Loucy (cell line): Measurements from ENCODE around the gene LRRD1.
"Not testable (repeated sequence)": the region's sequence is repeated elsewhere in the genome, so short reads cannot be mapped to it uniquely, and the experiment has no call there.

ENCODE experiments used
- H2AFZ ChIP-seq: fragments of 200-600 bp; sonication (generic); 2 replicates; pipeline ENCODE4 v1.6.0; 2016; ENCODE audit warnings: antibody characterized with exemption, mild to moderate bottlenecking, low read length, moderate library complexity
- H3F3A ChIP-seq: fragments of 200-600 bp; 2 replicates; pipeline ENCODE4 v1.6.0; 2016; ENCODE audit warnings: antibody characterized with exemption, low read depth, mild to moderate bottlenecking
- H3K27me3 ChIP-seq: fragments of 200-600 bp; sonication (generic); 2 replicates; pipeline ENCODE4 v1.6.1; 2014; ENCODE audit warnings: low read length, mild to moderate bottlenecking; ENCODE audit not compliant: insufficient read depth, poor library complexity, severe bottlenecking
- H3K36me3 ChIP-seq: fragments of 200-600 bp; sonication (generic); 2 replicates; pipeline ENCODE4 v1.6.1; 2016; ENCODE audit warnings: low read length; ENCODE audit not compliant: insufficient read depth
- H3K4me1 ChIP-seq: fragments of 200-600 bp; sonication (generic); 2 replicates; pipeline ENCODE4 v1.5.1; 2014; ENCODE audit warnings: low read length, mild to moderate bottlenecking; ENCODE audit not compliant: insufficient read depth, poor library complexity, severe bottlenecking
- H3K4me2 ChIP-seq: fragments of 200-600 bp; sonication (generic); 2 replicates; pipeline ENCODE4 v1.6.0; 2014; ENCODE audit warnings: antibody characterized with exemption, low read length, low read depth, mild to moderate bottlenecking; ENCODE audit not compliant: poor library complexity, severe bottlenecking
- H3K4me3 ChIP-seq: fragments of 200-600 bp; sonication (generic); 2 replicates; pipeline ENCODE4 v1.5.1; 2014; ENCODE audit warnings: low read length, mild to moderate bottlenecking, mixed read lengths; ENCODE audit not compliant: poor library complexity, severe bottlenecking
- H3K79me2 ChIP-seq: fragments of 200-600 bp; sonication (generic); 2 replicates; pipeline ENCODE4 v1.6.1; 2014; ENCODE audit warnings: low read length; ENCODE audit not compliant: insufficient read depth
- H3K9ac ChIP-seq: fragments of 200-600 bp; sonication (generic); 2 replicates; pipeline ENCODE4 v1.6.0; 2014; ENCODE audit warnings: mild to moderate bottlenecking, low read depth, low read length, moderate library complexity; ENCODE audit not compliant: poor library complexity, severe bottlenecking
- H3K9me2 ChIP-seq: fragments of 200-600 bp; sonication (generic); replicated peaks from 2 replicates; pipeline ENCODE4 v1.6.1; 2016; ENCODE audit warnings: low read depth, low read length, mixed read lengths
- H3K9me3 ChIP-seq: fragments of 200-600 bp; sonication (generic); 2 replicates; pipeline ENCODE4 v1.6.1; 2014; ENCODE audit warnings: mild to moderate bottlenecking, antibody characterized with exemption, low read length, low read depth; ENCODE audit not compliant: insufficient read depth
- H4K20me1 ChIP-seq: fragments of 200-600 bp; sonication (generic); 2 replicates; pipeline ENCODE4 v1.6.0; 2014; ENCODE audit warnings: antibody characterized with exemption, low read length, mild to moderate bottlenecking; ENCODE audit not compliant: insufficient read depth, poor library complexity, severe bottlenecking
- EZH2phosphoT487 ChIP-seq: fragments of 200-600 bp; IDR thresholded peaks from 2 replicates; pipeline ENCODE4 v1.6.1; 2018; ENCODE audit warnings: antibody characterized with exemption, mild to moderate bottlenecking, moderate library complexity, borderline replicate concordance
- TF ChIP-seq, protein P1 (sequence below): fragments of 200-600 bp; sonication (generic); conservative IDR thresholded peaks from 2 replicates; pipeline ENCODE4 v1.5.1; 2014; ENCODE audit warnings: mild to moderate bottlenecking, antibody characterized with exemption, low read length

The LRRD1 gene

DNA sequence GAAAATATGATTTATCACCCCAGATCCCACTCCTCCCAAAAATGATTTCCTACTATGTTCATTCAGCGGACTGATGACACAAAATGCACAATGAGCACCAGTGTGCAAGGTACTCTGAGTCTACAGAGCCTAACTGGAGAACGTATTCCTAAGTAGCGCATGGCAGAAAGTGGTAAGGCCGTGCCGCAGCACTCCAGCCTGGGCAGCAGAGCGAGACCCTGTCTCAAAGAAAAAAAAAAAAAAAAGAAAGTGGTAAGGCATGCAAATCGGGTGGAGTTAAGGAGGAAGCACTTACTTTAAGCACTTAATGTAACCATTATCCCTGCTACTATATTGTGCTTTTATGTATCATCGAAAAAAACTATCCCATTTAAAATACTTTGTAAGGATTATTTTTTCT, 70.1 kb downstream of the LRRD1 start:
- H3F3A ChIP-seq = no peaks in the 10 kb centered on the region
- peaks cover 64% of the 10 kb centered on the region for H3K36me3 ChIP-seq
- H4K20me1 ChIP-seq = peaks cover 13% of the 10 kb centered on the region
- no peak overlapping the region for H3K4me2 ChIP-seq
- H3K9me3 ChIP-seq = no peaks in the 10 kb centered on the region
- no peaks in the 10 kb centered on the region for H3K4me1 ChIP-seq
- H2AFZ ChIP-seq = no peak overlapping the region
- peaks cover under 1% of the 10 kb centered on the region; the same call in 1 of the 2 replicates for H3K79me2 ChIP-seq
- no peaks in the 10 kb centered on the region for H3K9me2 ChIP-seq
- no peak overlapping the region for H3K9ac ChIP-seq
- no peak overlapping the region for H3K4me3 ChIP-seq
- TF ChIP-seq EZH2phosphoT487 = no peak
- TF ChIP-seq, protein P1, sequence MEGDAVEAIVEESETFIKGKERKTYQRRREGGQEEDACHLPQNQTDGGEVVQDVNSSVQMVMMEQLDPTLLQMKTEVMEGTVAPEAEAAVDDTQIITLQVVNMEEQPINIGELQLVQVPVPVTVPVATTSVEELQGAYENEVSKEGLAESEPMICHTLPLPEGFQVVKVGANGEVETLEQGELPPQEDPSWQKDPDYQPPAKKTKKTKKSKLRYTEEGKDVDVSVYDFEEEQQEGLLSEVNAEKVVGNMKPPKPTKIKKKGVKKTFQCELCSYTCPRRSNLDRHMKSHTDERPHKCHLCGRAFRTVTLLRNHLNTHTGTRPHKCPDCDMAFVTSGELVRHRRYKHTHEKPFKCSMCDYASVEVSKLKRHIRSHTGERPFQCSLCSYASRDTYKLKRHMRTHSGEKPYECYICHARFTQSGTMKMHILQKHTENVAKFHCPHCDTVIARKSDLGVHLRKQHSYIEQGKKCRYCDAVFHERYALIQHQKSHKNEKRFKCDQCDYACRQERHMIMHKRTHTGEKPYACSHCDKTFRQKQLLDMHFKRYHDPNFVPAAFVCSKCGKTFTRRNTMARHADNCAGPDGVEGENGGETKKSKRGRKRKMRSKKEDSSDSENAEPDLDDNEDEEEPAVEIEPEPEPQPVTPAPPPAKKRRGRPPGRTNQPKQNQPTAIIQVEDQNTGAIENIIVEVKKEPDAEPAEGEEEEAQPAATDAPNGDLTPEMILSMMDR = no peak
- H3K27me3 ChIP-seq = no peaks in the 10 kb centered on the region

DNA sequence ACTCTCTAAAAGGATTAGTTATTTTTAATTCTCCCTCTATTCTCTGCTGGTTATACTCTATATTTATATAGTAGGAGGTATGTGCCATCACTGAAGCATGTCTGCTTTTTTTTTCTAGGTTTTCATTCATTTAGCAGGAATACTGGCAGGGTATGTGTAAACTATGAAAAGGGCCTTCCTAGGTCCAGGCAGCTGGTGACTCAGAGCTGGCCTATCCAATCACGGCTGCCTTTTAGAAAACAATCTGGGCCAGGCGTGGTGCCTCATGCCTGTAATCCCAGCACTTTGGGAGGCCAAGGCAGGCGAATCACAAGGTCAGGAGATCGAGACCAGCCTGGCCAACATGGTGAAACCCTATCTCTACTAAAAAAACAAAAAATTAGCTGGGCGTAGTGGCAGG, 76.1 kb downstream of the LRRD1 start:
- not testable (repeated sequence) for H3K79me2 ChIP-seq
- peaks cover 63% of the 10 kb centered on the region; the same call in 1 of the 2 replicates for H3K36me3 ChIP-seq

DNA sequence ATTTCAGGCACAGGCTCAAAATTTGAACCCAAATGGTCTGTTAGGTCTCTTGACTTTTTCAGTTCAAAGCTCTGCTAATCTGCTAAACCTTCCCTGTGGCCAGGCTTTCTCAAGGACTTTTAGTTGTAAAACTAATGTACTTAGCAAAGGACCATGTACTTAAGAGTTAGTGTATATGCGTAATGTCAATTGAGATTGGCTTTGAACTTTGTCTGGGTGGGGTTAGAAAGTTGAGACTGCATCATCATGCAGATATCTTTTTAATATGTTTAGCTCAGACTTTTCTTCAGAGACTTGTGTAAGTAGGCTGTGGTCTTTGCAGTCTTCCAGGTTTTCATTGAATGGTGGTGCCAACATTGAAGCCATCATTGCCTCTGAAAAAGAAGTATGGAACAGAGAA, 78.4 kb downstream of the LRRD1 start:
- Histone ChIP-seq H3K9me3 (no peaks in the 10 kb centered on the region), H3K36me3 (peaks cover 73% of the 10 kb centered on the region; the same call in 1 of the 2 replicates)
- no peak for TF ChIP-seq EZH2phosphoT487
- TF ChIP-seq, protein P1 = no peak

More for the DNA sequence above, 76.1 kb downstream of the LRRD1 start:
- not testable (repeated sequence) for H3K9ac ChIP-seq, H3K4me2 ChIP-seq, H3K4me3 ChIP-seq, H3K4me1 ChIP-seq, H3K9me2 ChIP-seq, H3F3A ChIP-seq, H3K27me3 ChIP-seq, H3K9me3 ChIP-seq, H2AFZ ChIP-seq, H4K20me1 ChIP-seq

DNA sequence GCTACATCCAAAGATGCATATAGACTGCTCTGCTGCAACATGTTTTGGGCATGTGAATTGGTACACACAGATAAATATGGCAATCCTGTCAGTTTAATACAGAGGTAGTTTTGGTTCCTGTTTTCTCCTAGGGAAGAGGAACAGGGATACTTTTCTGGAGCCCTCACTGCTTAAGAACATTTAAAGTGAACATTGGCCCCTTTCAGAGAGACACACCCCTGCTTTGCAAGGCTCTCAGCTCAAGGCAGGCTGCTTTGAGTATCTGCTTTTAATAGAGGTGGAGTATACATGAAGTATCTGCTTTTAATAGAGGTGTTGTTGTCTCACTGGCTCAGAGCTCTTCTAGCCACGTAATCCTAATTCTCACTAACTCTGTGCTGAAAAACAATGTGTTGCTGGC, 83.6 kb downstream of the LRRD1 start:
- Histone ChIP-seq H3K4me3 (no peak overlapping the region), H4K20me1 (no peaks in the 10 kb centered on the region), H3K4me1 (no peaks in the 10 kb centered on the region), H3F3A (no peaks in the 10 kb centered on the region), H3K27me3 (no peaks in the 10 kb centered on the region), H3K9me3 (no peaks in the 10 kb centered on the region), H3K9me2 (no peaks in the 10 kb centered on the region), H3K9ac (no peak overlapping the region), H2AFZ (no peak overlapping the region), H3K79me2 (no peaks in the 10 kb centered on the region), H3K36me3 (peaks cover 69% of the 10 kb centered on the region; the same call in 1 of the 2 replicates), H3K4me2 (no peak overlapping the region)
- TF ChIP-seq, protein P1 = no peak
- TF ChIP-seq EZH2phosphoT487 = no peak

More for the DNA sequence above, 78.4 kb downstream of the LRRD1 start:
- H3K4me1 ChIP-seq = no peaks in the 10 kb centered on the region
- no peak overlapping the region for H2AFZ ChIP-seq
- H3K9ac ChIP-seq = no peak overlapping the region
- H3K4me2 ChIP-seq = no peak overlapping the region
- H3F3A ChIP-seq = no peaks in the 10 kb centered on the region
- no peaks in the 10 kb centered on the region for H3K27me3 ChIP-seq
- no peak overlapping the region for H3K4me3 ChIP-seq
- no peaks in the 10 kb centered on the region for H4K20me1 ChIP-seq
- no peaks in the 10 kb centered on the region for H3K79me2 ChIP-seq
- no peaks in the 10 kb centered on the region for H3K9me2 ChIP-seq
